ENCODE measurements around the gene SEZ6L2. TPM values are rescaled to one million over a fixed set of nuclear protein-coding genes. Genes with fewer than 3 reads are reported as not detected.

The SEZ6L2 gene
- total RNA-seq, 1 experiment from 2014 or later = not detected

DNA sequence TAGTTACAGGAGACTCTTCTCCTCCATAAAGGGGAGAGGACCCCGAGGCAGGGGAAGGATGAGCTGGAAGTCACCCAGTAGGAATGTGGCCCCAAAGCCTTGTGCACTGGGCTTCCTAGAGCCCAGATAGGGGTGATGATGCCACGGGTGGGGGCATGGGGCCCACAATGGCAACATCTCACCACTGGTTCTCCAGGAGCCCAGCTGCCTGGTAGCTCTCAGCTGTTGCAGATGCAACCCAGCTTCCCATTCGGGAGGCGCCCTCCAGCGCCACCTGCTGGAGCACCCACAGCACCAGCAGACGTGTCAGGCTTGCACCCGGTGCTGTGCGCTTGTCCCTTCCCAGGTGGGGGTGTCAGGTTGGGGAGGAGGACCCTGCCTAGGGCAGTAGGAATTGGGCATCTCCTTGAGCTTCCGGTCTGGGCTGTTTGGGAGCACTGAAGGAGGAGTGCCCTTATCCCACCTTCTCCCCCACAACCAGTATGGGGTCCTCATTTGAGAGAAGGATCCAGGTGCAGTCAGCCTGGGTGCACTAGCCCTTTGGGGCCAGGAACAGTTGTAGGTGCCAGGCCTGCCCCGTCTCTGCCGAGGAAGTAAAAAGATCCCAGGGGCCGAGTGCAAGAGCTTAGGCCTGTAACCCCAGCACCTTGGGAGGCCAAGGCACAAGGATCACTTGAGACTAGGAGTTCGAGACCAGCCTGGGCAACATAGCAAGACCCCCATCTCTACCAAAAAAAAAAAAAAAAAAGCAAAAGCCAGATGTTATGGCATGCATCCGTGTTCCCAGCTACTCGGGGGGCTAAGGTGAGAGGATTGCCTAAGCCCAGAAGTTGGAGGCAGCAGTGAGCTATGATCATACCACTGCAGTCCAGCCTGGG, 50.7 kb downstream of the SEZ6L2 start:
- Histone ChIP-seq H3K4me1 (ENCODE audit: low read length) (no peaks in the 10 kb centered on the region), H3K79me2 (ENCODE audit: low read length) (no peaks in the 10 kb centered on the region), H3K4me3 (ENCODE audit: low read length) (no peak overlapping the region)

DNA sequence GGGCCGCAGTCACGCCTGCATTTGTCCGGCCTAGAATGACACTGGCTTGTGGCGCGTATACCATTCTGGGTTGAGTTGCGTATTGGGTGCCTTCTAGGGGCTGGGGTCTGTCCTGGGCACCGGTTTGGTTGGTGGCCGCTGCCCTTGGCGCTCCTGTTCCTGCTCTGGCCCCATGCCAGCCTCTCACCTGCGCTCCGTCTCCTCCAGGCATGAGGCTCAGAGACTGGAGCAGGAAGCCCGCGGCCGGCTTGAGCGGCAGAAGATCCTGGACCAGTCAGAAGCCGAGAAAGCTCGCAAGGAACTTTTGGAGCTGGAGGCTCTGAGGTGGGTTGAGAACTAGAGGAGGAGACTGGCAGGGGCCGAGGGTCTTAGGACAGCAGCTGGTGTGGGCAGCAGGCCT, 53.7 kb downstream of the SEZ6L2 start:
- H3K27me3 ChIP-seq (ENCODE audit: low read length) = no peaks in the 10 kb centered on the region
- H3K27ac ChIP-seq (ENCODE audit: low read length) = no peak overlapping the region
- H3K9ac ChIP-seq (ENCODE audit: low read length) = no peak overlapping the region
- no peaks in the 10 kb centered on the region for H4K20me1 ChIP-seq (ENCODE audit: insufficient read depth, low read depth, low read length)
- H3K4me1 ChIP-seq (ENCODE audit: low read length) = no peaks in the 10 kb centered on the region
- no peaks in the 10 kb centered on the region for H3K79me2 ChIP-seq (ENCODE audit: low read length)
- no peak overlapping the region for H2AFZ ChIP-seq (ENCODE audit: low read length)
- no peaks in the 10 kb centered on the region for H3K36me3 ChIP-seq (ENCODE audit: insufficient read depth, low read length)
- no peaks in the 10 kb centered on the region for H3K9me3 ChIP-seq (ENCODE audit: low read length)
- no peak overlapping the region for H3K4me2 ChIP-seq (ENCODE audit: low read depth, low read length, poor library complexity, severe bottlenecking)
- H3K9me2 ChIP-seq (replicated peaks; ENCODE audit: insufficient read depth, low read length) = no peaks in the 10 kb centered on the region
- H3K4me3 ChIP-seq (ENCODE audit: low read length) = no peak overlapping the region
- no peak for DNase-seq

More for the DNA sequence above, 50.7 kb downstream of the SEZ6L2 start:
- H3K27me3 ChIP-seq (ENCODE audit: low read length) = no peaks in the 10 kb centered on the region
- no peak overlapping the region for H3K4me2 ChIP-seq (ENCODE audit: low read depth, low read length, poor library complexity, severe bottlenecking)
- no peaks in the 10 kb centered on the region for H4K20me1 ChIP-seq (ENCODE audit: insufficient read depth, low read depth, low read length)
- no peaks in the 10 kb centered on the region for H3K9me2 ChIP-seq (replicated peaks; ENCODE audit: insufficient read depth, low read length)
- H3K9me3 ChIP-seq (ENCODE audit: low read length) = no peaks in the 10 kb centered on the region
- no peak overlapping the region for H3K27ac ChIP-seq (ENCODE audit: low read length)
- H3K36me3 ChIP-seq (ENCODE audit: insufficient read depth, low read length) = no peaks in the 10 kb centered on the region
- no peak overlapping the region for H2AFZ ChIP-seq (ENCODE audit: low read length)
- H3K9ac ChIP-seq (ENCODE audit: low read length) = no peak overlapping the region
- peak; percentile 87 for DNase-seq

DNA sequence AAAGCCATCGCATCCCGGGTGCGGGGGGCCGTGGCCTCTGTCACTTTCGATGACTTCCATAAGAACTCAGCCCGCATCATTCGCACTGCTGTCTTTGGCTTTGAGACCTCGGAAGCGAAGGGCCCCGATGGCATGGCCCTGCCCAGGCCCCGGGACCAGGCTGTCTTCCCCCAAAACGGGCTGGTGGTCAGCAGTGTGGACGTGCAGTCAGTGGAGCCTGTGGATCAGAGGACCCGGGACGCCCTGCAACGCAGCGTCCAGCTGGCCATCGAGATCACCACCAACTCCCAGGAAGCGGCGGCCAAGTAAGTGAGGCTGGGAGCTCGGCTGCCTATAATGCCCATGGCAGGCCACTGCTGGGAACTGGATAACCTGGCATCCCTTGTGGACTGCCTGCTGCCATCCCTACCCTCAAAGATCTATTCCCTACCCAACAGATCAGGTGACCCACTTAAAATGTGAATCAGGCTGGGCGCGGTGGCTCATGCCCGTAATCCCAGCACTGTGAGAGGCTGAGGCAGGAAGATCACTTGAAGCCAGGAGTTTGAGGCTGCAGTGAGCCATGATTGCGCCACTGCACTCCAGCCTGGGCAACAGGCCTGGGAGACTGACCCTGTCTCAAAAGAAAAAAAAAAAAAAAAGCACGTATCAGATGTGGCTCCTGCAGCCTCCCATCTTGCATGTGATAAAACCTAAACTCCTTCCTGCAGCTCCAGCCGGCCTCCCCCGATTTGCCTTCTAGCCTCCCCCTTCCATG, 54.6 kb downstream of the SEZ6L2 start:
- Histone ChIP-seq H3K27me3 (ENCODE audit: low read length) (no peaks in the 10 kb centered on the region), H3K9me2 (replicated peaks; ENCODE audit: insufficient read depth, low read length) (no peaks in the 10 kb centered on the region), H3K36me3 (ENCODE audit: insufficient read depth, low read length) (no peaks in the 10 kb centered on the region), H3K4me1 (ENCODE audit: low read length) (no peaks in the 10 kb centered on the region), H3K27ac (ENCODE audit: low read length) (no peak overlapping the region), H3K79me2 (ENCODE audit: low read length) (no peaks in the 10 kb centered on the region), H4K20me1 (ENCODE audit: insufficient read depth, low read depth, low read length) (no peaks in the 10 kb centered on the region), H3K9ac (ENCODE audit: low read length) (no peak overlapping the region), H2AFZ (ENCODE audit: low read length) (no peak overlapping the region), H3K4me3 (ENCODE audit: low read length) (no peak overlapping the region), H3K4me2 (ENCODE audit: low read depth, low read length, poor library complexity, severe bottlenecking) (no peak overlapping the region), H3K9me3 (ENCODE audit: low read length) (no peaks in the 10 kb centered on the region)
- no peak for DNase-seq

DNA sequence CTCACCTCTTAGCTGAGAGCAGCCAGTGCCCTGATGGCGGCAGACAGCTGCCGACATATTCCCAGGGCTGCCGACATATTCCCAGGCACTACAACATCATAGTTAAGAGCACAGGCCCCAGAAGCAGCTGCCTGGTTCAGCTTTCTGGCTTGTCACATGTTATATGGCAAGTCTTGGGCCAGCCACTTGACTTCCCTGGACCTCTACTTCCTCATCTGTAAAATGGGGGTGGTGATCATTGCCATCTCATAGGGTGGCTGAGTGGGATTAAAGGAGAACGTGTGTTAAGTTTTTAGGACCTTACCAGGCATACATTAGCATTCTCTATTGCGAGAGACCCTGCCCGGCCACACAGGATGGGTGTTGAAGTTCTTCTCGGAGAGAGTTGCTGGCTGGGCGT, 55.4 kb downstream of the SEZ6L2 start:
- no peaks in the 10 kb centered on the region for H3K79me2 ChIP-seq (ENCODE audit: low read length)
- no peak overlapping the region for H3K27ac ChIP-seq (ENCODE audit: low read length)
- H3K4me1 ChIP-seq (ENCODE audit: low read length) = no peaks in the 10 kb centered on the region
- no peaks in the 10 kb centered on the region for H3K36me3 ChIP-seq (ENCODE audit: insufficient read depth, low read length)
- no peak for DNase-seq
- no peaks in the 10 kb centered on the region for H3K9me2 ChIP-seq (replicated peaks; ENCODE audit: insufficient read depth, low read length)
- H4K20me1 ChIP-seq (ENCODE audit: insufficient read depth, low read depth, low read length) = no peaks in the 10 kb centered on the region
- H3K9me3 ChIP-seq (ENCODE audit: low read length) = no peaks in the 10 kb centered on the region
- H2AFZ ChIP-seq (ENCODE audit: low read length) = no peak overlapping the region
- H3K27me3 ChIP-seq (ENCODE audit: low read length) = no peaks in the 10 kb centered on the region
- H3K4me2 ChIP-seq (ENCODE audit: low read depth, low read length, poor library complexity, severe bottlenecking) = no peak overlapping the region
- H3K4me3 ChIP-seq (ENCODE audit: low read length) = no peak overlapping the region
- no peak overlapping the region for H3K9ac ChIP-seq (ENCODE audit: low read length)

DNA sequence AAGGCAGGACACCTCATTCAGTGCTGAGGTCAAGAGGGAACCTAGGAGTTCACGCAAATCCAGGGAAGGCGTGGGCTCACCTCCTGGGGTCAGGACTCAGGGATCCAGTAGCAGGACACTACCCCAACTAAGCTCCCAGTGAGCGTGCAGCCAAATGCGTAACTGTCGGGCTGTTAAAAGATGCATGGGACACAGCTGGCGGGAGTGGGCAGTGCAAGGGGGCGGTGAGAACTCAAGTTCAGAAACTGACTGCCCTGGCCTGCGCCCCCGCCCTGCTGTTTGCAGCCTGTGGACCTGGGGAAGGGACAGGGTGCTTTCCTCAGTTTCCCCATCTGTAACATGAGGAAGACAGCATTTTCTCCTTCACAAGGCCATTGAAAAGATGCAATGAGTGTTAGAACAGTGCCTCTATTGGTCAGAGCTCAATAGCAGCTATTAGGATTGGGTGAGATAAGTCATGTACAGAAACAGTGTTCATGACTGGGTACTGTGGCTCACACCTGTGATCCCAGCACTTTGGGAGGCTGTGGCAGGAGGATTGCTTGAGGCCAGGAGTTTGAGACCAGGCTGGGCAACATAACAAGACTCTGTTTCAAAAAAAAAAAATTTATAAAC, 56.5 kb downstream of the SEZ6L2 start:
- no peak overlapping the region for H3K9ac ChIP-seq (ENCODE audit: low read length)
- H2AFZ ChIP-seq (ENCODE audit: low read length) = no peak overlapping the region
- no peak for DNase-seq
- H3K9me3 ChIP-seq (ENCODE audit: low read length) = no peaks in the 10 kb centered on the region
- no peak overlapping the region for H3K4me3 ChIP-seq (ENCODE audit: low read length)
- no peaks in the 10 kb centered on the region for H3K27me3 ChIP-seq (ENCODE audit: low read length)
- H3K27ac ChIP-seq (ENCODE audit: low read length) = no peak overlapping the region
- no peaks in the 10 kb centered on the region for H3K79me2 ChIP-seq (ENCODE audit: low read length)
- no peaks in the 10 kb centered on the region for H4K20me1 ChIP-seq (ENCODE audit: insufficient read depth, low read depth, low read length)
- H3K4me1 ChIP-seq (ENCODE audit: low read length) = no peaks in the 10 kb centered on the region
- H3K9me2 ChIP-seq (replicated peaks; ENCODE audit: insufficient read depth, low read length) = no peaks in the 10 kb centered on the region
- H3K4me2 ChIP-seq (ENCODE audit: low read depth, low read length, poor library complexity, severe bottlenecking) = no peak overlapping the region
- no peaks in the 10 kb centered on the region for H3K36me3 ChIP-seq (ENCODE audit: insufficient read depth, low read length)

DNA sequence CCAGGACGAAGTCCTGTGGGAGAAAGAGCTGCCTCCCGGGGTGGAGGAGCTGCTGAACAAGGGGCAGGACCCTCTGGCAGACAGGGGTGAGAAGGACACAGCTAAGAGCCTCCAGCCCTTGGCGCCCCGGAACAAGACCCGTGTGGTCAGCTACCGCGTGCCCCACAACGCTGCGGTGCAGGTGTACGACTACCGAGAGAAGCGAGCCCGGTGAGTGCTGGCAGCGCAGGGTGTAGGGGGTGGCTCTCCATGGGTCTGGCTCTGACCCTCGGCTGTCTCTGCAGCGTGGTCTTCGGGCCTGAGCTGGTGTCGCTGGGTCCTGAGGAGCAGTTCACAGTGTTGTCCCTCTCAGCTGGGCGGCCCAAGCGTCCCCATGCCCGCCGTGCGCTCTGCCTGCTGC, 57.7 kb downstream of the SEZ6L2 start:
- Histone ChIP-seq H3K9me3 (ENCODE audit: low read length) (no peaks in the 10 kb centered on the region), H3K79me2 (ENCODE audit: low read length) (no peaks in the 10 kb centered on the region), H4K20me1 (ENCODE audit: insufficient read depth, low read depth, low read length) (no peaks in the 10 kb centered on the region), H3K4me3 (ENCODE audit: low read length) (no peak overlapping the region), H3K27ac (ENCODE audit: low read length) (no peak overlapping the region), H3K9ac (ENCODE audit: low read length) (no peak overlapping the region), H3K36me3 (ENCODE audit: insufficient read depth, low read length) (no peaks in the 10 kb centered on the region), H2AFZ (ENCODE audit: low read length) (no peak overlapping the region), H3K27me3 (ENCODE audit: low read length) (no peaks in the 10 kb centered on the region), H3K4me2 (ENCODE audit: low read depth, low read length, poor library complexity, severe bottlenecking) (no peak overlapping the region), H3K4me1 (ENCODE audit: low read length) (no peaks in the 10 kb centered on the region), H3K9me2 (replicated peaks; ENCODE audit: insufficient read depth, low read length) (no peaks in the 10 kb centered on the region)
- no peak for DNase-seq

DNA sequence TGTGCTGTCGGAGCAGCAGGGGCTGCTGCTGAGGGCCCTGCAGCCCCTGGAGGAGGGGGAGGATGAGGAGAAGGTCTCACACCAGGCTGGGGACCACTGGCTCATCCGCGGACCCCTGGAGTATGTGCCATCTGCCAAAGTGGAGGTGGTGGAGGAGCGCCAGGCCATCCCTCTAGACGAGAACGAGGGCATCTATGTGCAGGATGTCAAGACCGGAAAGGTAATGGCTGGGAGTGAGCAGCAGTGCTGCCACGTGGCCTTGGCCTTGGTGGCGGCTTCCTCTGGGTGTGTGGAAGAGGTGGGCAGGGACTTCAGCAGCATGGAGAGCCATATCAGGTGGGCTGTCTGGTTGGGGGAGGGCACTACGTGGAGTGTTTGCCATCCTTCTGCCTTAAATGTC, 59.1 kb downstream of the SEZ6L2 start:
- no peak overlapping the region for H3K27ac ChIP-seq (ENCODE audit: low read length)
- H3K4me3 ChIP-seq (ENCODE audit: low read length) = no peak overlapping the region
- no peaks in the 10 kb centered on the region for H3K4me1 ChIP-seq (ENCODE audit: low read length)
- H3K4me2 ChIP-seq (ENCODE audit: low read depth, low read length, poor library complexity, severe bottlenecking) = no peak overlapping the region
- H3K9me2 ChIP-seq (replicated peaks; ENCODE audit: insufficient read depth, low read length) = no peaks in the 10 kb centered on the region
- DNase-seq = no peak
- H3K36me3 ChIP-seq (ENCODE audit: insufficient read depth, low read length) = no peaks in the 10 kb centered on the region
- no peaks in the 10 kb centered on the region for H3K27me3 ChIP-seq (ENCODE audit: low read length)
- H3K9me3 ChIP-seq (ENCODE audit: low read length) = no peaks in the 10 kb centered on the region
- H3K79me2 ChIP-seq (ENCODE audit: low read length) = no peaks in the 10 kb centered on the region
- no peak overlapping the region for H3K9ac ChIP-seq (ENCODE audit: low read length)
- H2AFZ ChIP-seq (ENCODE audit: low read length) = no peak overlapping the region
- no peaks in the 10 kb centered on the region for H4K20me1 ChIP-seq (ENCODE audit: insufficient read depth, low read depth, low read length)

DNA sequence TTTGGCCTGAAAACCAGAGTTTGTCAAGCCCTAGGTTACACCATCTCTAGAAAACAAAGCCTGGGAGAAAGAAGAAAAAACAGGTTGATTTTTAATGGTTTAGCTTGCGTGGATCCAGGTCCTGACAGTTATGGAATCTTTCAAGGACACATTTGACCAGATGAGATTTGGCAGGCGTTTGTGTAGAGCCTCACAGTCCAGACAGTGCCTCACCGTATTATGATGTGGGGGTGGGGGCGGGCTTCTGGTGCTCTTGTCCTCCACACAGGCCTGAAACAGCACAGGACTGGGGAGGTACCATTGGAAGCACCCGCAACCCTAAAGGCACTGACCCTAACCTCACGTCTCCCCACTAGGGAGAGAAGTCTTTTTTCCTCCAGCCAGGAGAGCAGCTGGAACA, 59.5 kb downstream of the SEZ6L2 start:
- Histone ChIP-seq H3K4me1 (ENCODE audit: low read length) (no peaks in the 10 kb centered on the region), H3K27ac (ENCODE audit: low read length) (no peak overlapping the region), H3K4me3 (ENCODE audit: low read length) (no peak overlapping the region), H3K36me3 (ENCODE audit: insufficient read depth, low read length) (no peaks in the 10 kb centered on the region), H3K27me3 (ENCODE audit: low read length) (no peaks in the 10 kb centered on the region), H3K4me2 (ENCODE audit: low read depth, low read length, poor library complexity, severe bottlenecking) (no peak overlapping the region), H3K9me2 (replicated peaks; ENCODE audit: insufficient read depth, low read length) (no peaks in the 10 kb centered on the region), H3K9me3 (ENCODE audit: low read length) (no peaks in the 10 kb centered on the region), H3K79me2 (ENCODE audit: low read length) (no peaks in the 10 kb centered on the region), H2AFZ (ENCODE audit: low read length) (no peak overlapping the region), H3K9ac (ENCODE audit: low read length) (no peak overlapping the region), H4K20me1 (ENCODE audit: insufficient read depth, low read depth, low read length) (no peaks in the 10 kb centered on the region)
- DNase-seq = no peak

All from Karpas-422 (cell line).